HG02938 (cell line): Measurements from ENCODE around the gene GPC5.
"Not testable (repeated sequence)": the region's sequence is repeated elsewhere in the genome, so short reads cannot be mapped to it uniquely, and the experiment has no call there.

Experiments used
- ATAC-seq: cut with Tn5 transposase; IDR thresholded peaks from one replicate; pipeline ENCODE4 v1.9.1; 2021; ENCODE audit warnings: mild to moderate bottlenecking, moderate library complexity; ENCODE audit not compliant: unreplicated experiment

GPC5 gene

DNA sequence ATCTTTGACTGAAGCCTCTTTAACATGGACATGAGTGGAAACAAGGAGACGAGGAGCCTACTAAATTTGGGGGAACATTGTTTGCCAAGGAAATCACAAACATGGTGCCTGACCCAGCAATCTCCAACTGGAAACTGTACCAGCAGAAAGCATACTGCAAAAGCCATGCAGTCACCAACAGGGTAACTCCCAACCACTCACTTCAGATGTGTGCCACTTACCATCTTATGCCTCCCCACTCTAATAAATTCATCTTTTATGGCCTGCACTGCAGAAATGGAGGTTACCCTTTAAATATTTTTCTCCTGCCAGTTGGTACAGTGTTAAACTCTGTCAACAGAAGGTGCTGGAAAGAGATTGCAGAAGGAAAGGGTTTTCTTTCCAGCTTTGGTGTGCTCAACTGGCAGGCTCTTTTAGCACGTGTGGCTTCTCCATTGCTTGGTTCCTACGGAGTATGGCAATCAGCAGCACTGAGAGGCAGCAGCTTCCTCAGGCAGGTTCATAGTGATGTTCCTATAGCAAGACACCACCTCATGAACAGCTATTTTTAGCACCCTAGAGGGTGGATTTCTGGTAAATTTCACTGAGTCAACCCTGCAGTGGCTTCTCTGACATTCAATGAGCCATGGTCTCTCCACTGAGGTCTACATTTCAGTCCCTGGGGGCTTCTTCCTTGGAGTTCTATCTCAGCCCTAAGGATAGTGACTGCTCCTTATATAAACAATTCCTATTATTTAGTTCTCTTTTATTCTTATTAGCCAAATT lies 29.6 kb upstream of the GPC5 start:
- ATAC-seq: no peak

DNA sequence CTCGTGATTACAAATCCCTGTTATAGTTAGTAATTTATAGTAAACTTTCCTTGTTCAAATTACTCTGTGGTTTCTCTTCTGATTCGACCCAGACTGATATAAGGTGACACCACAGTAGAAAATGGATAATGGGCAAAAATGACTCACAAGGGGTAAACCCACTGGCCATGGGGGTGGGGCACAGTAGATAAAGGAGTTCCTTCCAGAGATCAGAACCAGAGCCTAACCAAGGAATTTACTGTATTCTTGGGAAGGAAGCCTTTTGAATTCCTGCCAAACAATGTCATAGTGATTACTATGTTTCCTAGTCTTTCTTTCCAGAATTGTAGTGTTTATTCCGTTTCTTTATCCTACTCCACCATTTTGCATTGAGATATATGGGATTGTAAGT lies 29.0 kb upstream of the GPC5 start:
- ATAC-seq: no peak

DNA sequence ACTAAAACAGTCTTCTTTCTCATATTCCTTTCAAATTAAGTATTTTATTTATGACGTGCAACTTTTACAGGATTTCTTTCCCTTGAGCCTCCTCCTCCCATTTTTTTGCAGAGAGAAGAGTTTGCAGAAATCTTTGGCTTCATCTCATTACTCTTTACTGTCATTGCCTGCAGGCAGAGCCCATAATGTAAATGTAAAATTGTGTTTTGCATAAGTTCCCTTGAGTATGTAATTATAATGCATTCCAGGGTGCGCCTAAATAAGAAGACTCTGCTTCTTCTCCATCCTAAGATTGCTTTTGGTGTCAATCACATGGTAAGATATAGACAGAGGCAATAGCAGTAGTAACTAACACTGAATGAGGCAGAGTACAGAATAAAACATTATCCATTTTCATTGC lies 27.9 kb upstream of the GPC5 start:
- no peak for ATAC-seq

DNA sequence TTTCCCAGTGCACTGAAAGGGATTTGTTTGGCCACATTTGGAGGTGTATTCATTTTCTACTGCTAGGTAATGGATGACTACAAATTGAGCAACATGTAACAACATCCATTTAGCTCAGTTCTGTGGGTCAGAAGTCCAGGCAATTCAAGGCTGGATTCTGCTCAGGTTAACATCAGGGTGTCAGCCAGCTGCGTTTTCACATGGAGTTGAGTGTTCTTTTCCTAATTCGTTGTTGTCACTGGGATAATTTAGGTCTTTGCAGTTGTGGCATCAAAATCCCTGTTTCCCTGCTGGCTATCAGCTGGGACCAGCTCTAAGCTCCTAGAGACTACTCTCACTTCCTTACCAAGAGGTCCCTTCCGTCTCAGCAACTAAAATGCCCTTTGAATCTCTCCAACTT lies 25.5 kb upstream of the GPC5 start:
- no peak for ATAC-seq

DNA sequence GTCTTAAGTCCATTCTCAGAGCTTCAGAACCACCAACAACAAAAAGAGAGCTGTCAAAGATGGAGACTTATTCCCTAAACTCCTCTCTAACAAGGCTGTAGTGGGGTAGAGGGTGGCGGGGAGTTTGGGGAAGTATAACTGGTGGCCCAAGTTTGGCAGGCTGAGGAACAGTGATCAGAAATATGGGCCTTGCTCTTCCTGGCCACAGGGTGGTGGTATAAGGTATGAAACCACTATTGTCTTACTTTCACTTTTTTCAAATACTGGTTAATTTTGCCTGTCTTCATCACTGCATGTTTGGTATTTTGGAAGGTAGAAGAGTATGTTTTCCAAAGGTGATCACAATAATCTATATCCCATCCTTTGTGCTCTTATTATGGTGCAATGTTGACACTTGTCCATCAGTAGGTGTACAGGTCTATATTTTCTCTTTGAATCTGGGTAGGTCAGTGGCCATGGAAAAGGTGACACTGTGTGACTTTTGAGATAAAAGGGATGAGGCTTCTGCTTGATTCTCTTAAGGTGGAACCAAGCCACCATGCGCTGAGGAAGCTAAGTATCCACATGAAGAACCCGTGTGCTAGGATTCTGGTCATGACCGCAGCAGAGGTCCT lies 23.2 kb upstream of the GPC5 start:
- ATAC-seq: peak; percentile 96

DNA sequence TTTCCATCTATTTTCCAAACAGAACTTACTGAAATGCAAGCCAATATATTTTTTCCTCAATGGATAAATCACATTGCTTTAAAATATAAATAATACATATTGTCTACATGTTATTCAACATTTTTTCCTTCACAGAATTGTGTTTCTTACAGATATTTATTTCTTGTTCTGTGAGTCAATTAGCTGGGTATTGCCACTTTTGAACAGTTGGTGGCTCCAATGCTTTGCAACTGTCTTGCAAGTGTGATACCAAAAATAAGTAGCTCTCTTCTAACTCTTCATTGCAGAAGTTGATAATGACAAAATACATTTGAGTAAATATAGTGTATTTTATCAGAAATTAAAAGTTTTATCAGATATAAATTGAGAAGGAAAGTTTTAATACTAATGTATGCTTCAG lies 17.1 kb upstream of the GPC5 start:
- no peak for ATAC-seq

DNA sequence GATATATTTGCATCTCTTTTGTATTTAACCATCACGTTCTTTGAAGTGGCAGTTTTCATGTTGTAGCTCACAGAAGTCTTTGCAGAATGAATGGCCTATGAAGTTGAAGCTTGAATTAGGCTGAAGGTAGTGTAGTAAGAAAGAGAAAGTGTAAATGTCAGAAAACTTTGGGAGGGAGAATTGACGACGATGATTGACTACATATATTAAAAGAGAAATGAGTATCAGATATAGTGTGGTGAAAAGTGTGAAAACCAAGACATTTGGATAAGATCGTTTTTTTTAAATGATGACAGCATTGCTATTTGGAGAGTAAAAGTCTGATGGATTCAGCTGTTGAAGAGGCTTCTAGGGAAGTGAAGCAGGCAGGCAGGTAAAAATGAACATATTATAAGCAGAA lies 14.6 kb upstream of the GPC5 start:
- no peak for ATAC-seq

DNA sequence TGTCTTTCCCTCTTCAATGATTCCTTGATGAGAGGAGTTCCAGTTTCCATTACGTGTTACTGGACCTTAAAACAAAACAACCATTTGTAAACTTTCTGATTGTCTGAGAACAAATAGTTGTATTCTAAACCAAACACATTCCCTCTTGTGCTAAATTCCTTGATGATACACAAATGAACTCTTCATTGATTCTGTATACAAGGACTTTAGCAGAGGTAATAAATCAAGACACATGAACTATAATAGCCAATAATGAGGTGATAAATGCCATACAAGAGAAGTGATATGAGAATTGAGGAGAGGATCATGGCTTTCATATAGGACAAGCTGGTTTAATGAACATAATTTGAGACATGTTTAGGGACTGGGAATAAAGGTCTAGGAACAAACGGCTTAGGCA lies 13.5 kb upstream of the GPC5 start:
- ATAC-seq: no peak

DNA sequence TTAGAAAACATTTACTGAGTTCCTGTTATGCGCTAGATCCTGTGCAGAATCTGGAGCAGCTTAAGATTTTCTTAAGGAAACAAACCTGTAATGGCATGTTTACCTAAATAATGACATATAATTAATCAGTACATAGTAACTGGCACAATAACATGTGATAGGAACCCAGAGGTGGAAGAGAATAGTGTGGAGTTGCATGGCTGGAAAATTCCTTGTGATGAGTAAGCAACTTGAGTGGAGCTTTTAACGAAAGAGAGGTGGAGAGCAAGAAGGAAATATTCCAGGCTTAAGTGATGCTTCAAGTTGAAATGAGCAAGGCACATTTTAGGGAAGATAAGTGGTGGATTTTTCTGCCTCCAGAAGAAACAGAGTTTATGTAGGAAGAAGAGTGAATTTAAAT lies 9.2 kb upstream of the GPC5 start:
- ATAC-seq: no peak

DNA sequence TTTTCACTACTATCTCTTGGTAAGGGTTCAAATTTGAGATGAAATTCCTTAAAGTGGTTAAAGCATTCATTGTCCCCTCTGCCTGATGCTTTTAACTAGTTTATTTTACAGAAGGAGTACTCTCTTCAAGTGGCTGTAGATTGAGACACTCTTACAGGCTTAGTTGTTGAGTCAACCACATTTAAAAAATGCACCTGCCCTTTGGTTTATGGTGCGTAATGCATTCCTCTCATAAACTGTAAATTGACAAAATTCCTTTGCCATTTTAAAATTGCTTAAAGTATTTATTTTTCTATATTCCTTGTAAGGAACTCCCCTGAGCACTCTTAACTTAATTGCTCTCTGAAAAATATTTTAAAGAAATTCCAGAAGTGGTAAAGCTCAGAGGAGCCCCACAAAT lies 826 bp upstream of the GPC5 start:
- ATAC-seq: no peak

DNA sequence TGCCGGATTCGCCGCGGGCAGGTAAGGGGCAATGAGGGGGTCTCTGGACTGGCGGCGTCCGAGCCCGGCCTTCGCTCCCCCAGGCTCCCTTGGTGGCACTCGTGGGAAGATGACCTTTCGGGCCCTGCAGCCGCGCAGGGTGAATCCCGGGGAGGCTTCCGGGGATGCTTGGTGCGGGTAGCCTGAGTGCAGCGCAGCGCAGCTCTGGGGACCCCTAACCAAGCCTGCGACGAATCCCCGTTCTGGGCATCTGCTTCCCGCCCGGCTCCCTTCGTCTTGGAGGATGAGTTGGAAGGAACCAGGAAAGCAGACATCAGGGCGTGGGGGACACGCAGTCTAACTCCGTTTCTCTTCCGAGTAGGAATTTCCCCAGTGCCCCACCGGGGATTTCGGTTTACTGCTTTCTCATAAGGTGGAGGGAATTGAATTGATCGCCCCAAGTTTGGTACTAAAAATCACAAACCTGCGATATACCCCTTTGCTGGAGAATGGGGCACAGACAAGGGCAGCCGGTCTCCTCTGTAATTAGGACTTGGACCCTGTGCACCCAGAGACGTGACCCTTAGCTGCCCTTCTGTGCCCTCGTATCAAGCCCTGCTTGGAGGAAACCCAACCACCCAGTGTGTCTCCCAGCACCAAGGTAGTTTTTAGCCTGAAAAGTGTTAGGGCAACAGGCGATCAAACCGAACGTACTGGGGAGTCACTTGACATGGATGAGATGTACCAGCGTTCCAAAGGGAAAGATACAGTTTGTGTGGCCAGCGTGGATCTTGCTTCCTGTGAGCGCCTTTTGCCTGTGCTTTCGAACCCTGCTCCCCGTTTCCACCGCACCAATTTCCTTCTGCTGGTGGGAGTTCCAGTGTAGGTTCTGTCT lies 1.0 kb downstream of the GPC5 start:
- peak; percentile 9 for ATAC-seq

DNA sequence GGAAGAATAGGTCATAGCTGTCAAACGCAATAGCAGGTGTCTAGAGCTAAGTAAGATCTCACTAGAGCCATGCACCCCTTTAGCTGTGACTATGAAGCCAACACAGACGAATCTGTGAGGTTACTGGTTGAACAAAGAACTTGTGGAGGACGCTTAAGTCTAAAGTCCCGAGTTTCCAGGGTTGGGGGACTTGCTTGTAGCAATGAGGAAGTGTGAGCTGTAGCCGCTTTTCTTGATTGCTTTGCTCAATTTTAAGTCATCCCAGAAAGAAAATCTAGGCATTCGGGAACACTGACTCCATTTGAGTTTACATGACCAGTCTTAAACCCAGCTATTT lies 1.6 kb downstream of the GPC5 start:
- ATAC-seq: no peak

DNA sequence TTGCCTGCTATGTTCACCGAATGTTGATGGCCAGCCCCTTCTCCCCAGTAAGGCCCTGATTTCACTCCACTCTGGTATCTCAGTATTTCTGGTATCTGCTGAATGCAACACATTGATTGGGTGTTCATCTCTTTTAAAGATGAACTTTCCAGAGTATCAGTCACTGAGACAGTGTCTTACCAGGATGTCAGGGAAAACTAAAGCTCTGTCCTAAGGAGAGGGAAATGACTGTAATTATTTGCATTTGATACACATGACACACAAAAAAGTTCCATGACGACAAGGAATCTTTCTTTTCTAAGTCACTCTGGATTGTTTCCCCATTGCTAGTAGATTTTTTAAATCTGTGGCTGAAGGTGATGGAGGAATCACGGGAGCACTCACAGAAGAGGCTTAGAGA lies 2.2 kb downstream of the GPC5 start:
- no peak for ATAC-seq

DNA sequence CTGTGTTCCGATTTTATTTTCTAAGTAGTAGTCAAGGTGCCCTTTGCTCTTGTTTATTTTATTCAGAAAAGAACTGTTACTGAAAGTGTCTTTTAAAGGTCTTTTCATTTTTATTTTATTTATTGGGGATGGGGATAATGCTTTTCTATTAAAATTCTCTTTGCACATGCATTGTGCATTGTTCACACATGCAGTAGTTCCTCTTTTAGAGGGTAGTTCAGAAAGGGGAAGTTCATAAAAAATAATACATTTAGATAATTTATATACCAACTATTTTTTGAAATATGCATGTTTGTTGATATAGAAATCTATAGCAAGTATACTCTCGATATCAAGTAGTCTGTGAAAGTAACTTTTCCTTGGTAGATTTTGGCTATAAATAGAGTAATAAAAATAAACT lies 3.5 kb downstream of the GPC5 start:
- ATAC-seq: no peak

DNA sequence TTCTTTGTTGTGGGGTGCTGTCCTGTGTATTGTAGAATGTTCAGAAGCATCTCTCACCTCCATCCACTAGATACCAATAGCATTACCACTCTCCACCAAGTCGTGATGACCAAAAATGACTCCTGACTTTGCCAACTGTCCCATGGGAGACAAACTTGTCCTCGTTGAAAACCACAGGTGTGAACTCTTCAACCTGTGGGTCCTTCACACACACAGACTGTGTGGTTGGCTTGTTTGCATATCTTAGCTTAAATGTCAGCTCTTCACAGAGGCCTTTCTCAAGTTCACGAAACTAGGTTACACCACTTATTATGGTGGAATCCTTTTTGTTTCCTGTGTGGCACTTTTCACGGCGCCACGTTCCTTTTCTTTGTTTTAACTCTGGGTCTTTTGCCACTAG lies 6.8 kb downstream of the GPC5 start:
- peak; percentile 65 for ATAC-seq

DNA sequence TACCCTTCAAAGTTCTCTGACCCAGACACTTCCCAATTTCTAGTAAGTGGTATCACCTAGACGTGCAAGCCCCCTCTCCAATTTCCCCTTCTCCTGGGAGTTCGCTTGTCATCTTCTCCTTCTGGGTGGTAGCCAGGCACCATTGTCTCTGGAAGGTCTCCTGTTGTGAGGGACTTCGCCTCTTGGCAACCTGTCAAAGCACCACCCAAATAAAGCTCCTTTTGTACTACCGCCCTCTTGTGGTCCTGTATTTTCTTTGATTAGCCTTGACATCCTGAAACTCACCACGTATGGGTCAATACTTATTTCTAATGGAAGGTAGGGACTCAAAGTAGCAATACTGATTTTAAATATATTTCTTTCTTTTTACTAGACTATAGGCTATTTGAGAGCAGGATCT lies 8.2 kb downstream of the GPC5 start:
- ATAC-seq: peak; percentile 66

DNA sequence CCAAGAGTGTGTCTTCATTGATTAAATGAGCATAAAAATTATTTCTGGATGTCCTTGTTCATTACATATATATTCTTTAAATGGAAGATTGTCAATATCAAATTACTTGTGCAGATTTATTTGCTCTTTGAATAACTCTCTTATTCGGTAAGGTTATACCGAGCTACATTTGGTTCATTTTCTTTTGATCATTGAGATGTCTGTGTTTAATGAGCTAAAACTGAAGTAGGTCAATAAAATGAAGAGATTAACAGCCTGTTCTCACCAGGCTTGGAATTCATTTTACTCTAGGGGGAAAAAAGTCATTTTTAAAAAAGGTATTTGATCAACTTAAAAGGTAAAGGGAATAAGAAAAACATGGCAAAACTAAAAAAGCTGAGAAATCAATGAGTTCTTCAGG lies 10.6 kb downstream of the GPC5 start:
- ATAC-seq: no peak

DNA sequence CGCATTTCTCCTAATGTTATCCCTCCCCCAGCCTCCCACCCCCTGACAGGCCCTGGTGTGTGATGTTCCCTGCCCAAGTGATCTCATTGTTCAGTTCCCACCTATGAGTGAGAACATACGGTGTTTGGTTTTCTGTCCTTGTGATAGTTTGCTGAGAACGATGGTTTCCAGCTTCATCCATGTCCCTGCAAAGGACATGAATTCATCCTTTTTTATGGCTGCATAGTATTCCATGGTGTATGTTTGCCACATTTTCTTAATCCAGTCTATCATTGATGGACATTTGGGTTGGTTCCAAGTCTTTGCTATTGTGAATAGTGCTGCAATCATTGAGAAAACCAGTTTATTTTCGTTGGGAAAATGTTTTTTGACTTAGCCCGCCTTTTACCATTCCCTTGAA lies 18.2 kb downstream of the GPC5 start:
- not testable (repeated sequence) for ATAC-seq

DNA sequence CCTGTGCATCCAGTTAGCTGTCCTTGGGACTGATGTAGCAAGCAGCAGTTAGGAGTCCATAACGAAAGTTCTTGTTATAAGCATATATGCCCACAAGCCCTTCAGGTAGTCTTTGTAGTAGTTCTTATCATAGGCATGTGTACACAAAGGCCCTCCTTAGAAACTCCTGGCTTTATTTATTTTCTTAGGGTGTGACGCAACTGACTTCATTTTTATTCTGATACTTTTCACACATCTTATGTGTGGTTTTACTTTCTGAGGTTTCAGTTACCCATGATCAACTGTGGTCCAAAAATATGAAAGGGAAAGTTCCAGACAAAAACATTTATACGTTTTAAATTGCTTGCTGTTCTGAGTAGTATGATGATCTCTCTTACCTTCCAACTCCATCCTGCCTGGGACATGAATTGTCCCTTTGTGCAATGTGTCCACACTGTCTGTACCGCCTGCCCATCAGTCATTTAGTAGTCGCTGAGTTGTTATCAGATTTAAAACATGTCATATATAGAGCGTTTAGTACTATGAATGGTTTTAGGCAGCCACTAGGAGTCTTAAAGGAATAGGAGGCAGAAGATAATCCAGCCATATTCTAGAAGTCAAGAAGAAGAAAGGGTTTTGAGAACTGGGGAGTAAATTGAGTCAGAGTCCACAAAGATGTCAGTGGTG lies 19.4 kb downstream of the GPC5 start:
- ATAC-seq: no peak

DNA sequence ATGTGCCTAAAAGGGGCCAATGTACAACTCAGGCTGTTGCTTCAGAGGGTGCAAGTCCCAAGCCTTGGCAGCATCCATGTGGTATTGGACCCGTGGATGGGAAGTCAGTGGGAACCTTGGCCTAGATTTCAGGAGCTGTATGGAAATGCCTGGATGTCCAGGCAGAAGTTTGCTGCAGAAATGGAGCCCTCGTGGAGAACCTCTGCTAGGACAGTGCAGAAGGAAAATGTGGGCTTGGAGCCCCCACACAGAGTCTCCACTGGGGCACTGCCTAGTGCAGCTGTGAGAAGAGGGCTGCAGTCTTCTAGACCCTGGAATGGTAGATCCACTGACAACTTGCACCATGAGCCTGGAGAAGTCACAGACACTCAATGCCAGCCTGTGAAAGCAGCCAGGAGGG lies 28.5 kb downstream of the GPC5 start:
- ATAC-seq: no peak

DNA sequence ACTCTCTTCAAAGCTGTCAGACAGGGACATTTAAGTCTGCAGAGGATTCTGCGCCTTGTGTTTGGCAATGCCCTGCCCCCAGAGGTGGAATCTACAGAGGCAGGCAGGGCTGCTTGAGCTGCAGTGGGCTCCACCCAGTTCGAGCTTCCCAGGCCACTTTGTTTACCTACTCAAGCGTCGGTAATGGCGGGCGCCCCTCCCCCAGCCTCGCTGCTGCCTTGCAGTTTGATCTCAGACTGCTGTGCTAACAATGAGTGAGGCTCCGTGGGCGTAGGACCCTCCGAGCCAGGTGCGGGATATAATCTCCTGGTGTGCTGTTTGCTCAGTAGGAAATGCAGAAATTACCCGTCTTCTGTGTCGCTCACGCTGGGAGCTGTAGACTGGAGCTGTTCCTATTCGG lies 40.3 kb downstream of the GPC5 start:
- ATAC-seq: not testable (repeated sequence)

DNA sequence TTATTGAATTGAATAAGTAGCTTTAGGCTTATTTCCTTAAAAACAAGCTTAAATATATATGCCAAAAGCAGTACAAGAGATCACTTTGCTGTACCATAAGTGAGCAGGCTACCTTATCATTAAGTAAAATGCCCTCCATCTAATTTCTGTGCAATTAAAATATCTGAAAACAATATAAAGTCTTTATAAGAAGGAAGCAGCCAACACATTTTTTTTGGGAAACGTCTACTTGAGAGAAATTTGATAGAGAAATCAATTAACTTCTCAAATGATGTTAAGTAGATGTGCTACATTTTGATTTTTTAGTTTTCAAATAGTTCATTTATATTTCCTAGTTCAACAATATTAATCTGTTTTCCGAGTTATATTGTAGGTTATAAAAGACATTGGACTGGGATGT lies 52.5 kb downstream of the GPC5 start:
- ATAC-seq: no peak
